Fibroblast of peridontal ligament (primary cell): ENCODE measurements around the gene PCED1B.

Experiments used
- DNase-seq: peaks from one replicate; pipeline ENCODE4 v3.0.0-alpha.2; 2010; ENCODE audit errors: extremely low read depth

PCED1B gene

GRCh38 chr12:47120736-47121135 is 41.3 kb downstream of the PCED1B start:
- DNase-seq, result no peak

- DNase-seq, result peak; percentile 51
Observed at GRCh38 chr12:47121146-47121545, 41.7 kb downstream of the PCED1B start.

DNA sequence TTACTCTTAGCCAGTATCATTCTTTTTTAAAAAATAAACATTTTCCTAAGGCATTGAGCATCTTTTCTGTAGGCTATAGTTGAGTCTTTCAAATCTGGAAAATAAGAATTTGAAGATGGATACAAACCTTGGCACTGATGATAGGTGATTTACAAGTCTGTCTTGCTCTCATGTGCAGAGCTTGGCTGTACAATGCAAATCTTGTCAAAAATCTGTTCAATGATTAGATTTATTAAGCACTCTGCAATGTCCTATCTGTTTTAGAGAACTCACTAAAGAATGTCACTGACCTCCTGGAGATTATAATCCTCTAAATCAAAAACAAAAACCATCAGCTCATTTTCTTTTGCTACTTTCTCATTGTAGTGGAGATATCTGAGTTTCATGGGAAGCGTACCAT is 43.2 kb downstream of the PCED1B start:
- DNase-seq, result no peak

DNA sequence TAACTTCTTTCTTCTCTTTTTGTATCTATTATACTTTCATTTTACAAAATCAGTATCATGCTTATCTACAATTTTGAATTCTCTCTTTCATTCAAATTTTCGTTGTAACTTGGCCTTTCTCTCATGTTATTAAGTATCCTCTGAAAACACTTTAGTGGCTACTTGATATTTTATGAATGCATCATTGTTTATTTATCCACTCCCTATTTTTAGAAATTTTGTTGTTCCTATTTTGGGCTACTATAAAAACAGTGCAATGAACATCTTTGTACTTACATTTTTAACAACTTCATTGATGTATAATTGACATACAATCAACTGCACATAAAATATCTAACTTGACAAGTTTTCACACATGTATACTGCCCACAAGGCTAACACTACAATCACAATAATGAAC is 44.3 kb downstream of the PCED1B start:
- no peak for DNase-seq

GRCh38 chr12:47124451-47124850 is 45.0 kb downstream of the PCED1B start:
- DNase-seq, result peak; percentile 69

GRCh38 chr12:47126246-47126645 is 46.8 kb downstream of the PCED1B start:
- no peak for DNase-seq

DNA sequence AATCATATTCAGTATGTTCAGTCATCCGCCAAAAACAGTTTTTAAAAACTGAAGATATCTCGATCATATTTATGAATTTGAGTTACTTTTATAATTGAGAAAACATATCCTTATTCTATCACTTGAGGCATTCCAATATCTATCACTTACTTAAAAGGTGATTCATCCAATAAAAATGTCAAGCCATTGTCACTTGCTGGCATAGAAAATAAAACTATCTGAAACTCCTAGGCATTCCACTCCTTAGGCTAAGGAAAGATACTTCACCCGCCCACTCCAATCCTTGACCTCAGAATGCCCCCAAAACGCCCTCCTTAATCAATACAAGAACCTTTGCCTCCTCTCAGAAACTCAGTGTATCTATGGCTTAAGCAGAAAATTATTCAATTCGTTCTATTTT is 51.6 kb downstream of the PCED1B start:
- no peak for DNase-seq

DNA sequence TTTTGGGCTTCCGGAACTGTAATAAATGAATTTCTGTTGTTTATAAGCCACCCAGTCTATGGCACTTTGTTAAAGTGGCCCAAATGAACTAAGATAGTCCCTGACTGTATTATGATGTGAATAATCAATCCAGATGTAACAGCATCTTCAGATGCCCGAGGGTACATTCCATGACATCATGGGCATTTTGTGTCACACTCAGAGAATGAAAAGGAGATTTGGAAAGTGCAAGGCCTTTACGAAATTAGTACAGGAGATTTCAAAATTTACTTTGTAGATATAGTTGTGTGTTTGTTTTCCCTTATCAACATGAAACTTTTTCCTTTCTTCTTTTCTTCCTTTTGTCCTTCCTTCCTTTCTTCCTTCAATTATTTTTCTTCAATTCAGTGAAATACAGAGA is 54.6 kb downstream of the PCED1B start:
- no peak for DNase-seq

DNA sequence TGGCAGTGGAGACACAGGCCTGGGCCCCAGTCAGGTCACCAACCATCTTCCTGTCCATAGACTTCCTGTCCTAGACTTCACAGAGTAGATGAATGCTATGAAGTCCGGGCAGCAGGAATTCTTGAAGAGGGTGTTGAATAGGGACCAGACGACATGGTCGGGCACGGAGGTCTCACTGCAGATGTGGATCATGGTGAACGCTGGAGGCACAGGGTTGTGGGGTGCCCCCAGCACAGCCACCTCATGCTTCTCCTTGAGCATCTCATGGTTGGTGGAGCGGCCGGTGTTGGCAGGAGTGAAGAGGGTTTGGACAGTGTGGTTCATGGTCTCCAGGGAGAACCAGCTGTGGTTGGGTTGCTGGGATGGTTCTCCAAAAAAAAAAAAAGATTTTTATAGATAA is 56.2 kb downstream of the PCED1B start:
- DNase-seq, result no peak

- DNase-seq, result no peak
Observed at GRCh38 chr12:47139000-47139681, 59.7 kb downstream of the PCED1B start.

- DNase-seq, result no peak
Observed at GRCh38 chr12:47141459-47141858, 62.0 kb downstream of the PCED1B start.

GRCh38 chr12:47144769-47145168 is 65.3 kb downstream of the PCED1B start:
- DNase-seq, result no peak

- DNase-seq, result no peak
Observed at GRCh38 chr12:47145188-47145587, 65.8 kb downstream of the PCED1B start.

DNA sequence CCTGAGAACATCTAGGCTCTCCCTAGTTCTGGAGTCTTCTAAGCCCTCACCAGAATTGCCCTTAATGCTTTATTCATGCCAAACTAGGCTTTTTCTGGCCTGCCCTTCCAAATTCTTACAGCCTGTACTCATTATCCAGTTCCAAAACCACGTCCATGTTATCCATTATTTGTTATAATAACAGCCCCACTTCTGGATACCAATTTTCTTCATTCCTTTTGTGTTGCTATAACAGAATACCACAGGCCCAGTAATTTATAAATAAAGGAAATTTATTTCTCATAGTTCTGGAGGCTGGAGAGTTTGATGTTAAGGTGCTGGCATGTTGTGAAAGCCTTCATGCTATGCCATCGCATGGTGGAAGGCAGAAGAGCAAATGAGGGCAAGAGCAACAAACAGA is 68.3 kb downstream of the PCED1B start:
- DNase-seq, result peak; percentile 83

DNA sequence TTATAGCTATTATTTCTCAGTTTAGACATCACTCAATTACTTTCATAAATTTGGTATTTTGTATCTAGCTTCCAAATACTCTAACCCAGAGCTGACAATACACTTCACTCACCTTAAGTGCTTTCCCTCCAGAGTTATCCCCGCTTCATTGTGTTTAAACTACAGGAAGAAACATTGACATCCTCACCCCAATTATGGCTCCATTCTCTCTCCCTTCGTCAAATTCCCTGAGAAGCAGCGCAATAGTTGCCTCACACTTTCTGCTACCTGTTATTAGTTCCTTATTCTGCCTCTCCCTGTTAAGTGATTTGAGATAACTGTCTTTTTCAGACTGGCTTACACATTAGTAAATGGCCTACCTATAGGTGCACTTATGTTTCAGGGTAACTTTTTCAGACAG is 69.7 kb downstream of the PCED1B start:
- no peak for DNase-seq

DNA sequence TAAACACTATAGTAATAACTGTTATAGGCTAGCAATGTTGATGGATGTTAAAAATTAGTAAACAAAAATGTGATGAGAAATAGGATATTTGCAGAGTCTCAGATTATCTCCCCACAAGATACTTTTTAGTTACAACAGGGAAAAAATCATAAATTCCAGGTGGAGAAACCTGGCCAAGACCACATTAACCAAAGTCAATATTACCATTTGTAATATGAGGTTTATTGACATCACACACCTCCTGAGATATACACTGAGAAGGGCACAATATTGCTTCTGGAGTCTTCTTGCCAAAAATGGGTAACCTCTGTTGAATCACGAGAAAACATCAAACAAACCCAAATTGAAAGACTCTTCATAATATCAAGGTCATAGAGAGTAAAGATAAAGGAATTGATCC is 72.7 kb downstream of the PCED1B start:
- no peak for DNase-seq

- DNase-seq, result peak; percentile 66
Observed at GRCh38 chr12:47155457-47156166, 76.2 kb downstream of the PCED1B start.

GRCh38 chr12:47156167-47156736 is 76.8 kb downstream of the PCED1B start:
- DNase-seq, result peak; percentile 57

DNA sequence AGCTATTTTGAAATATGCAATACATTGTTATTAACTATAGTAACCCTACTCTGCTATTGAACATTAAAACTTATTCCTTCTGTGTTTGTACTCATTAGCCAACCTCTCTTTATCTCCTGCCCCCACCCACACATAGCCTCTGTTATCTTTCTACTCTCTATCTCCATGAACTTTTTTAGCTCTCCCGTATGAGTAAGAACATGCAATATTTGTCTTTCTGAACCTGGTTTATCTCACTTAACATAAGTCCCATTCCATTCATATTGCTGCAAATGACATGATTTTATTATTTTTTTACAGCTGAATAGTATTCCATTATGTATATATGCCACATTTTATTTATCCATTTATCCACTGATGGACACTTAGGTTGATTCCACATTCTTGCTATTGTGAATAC is 79.4 kb downstream of the PCED1B start:
- no peak for DNase-seq

DNA sequence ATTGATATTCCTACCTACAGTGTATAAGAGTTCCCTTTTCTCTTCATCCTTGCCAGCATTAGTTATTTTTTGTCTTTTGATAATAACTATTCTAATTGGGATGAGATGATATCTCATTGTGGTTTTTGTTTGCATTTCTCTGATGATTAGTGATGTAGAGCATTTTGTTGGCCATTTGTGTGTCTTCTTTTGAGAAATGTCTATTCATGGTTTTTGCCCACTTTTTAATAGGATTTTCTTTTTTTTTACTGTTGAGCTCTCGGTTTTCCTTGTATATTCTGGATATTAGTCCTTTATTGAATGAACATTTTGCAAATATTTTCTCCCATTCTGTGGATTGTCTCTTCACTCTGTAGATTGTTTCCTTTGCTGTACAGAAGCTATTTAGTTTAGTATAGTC is 79.9 kb downstream of the PCED1B start:
- no peak for DNase-seq

- DNase-seq, result no peak
Observed at GRCh38 chr12:47160316-47161244, 81.2 kb downstream of the PCED1B start.

GRCh38 chr12:47164116-47164515 is 84.7 kb downstream of the PCED1B start:
- peak; percentile 5 for DNase-seq
